HCT116 (cell line): ENCODE data around the gene FKBP15. TPM values are rescaled to one million over a fixed set of nuclear protein-coding genes. Genes with fewer than 3 reads are reported as not detected.

Experiments used
- ATAC-seq: fragments of 200-7000 bp; cut with Tn5 transposase; 2 replicates; pipeline ENCODE4 v1.9.1; 2020; ENCODE audit warnings: mild to moderate bottlenecking, moderate library complexity
- BruUV-seq: library from RNA; stranded (reverse); fragments of 400-500 nt; replicated peaks from 2 replicates; lab custom pipeline; 2021; lab: Mats Ljungman, UMichigan
- CTCF ChIA-PET: fragments of 300-600 bp; sonication (Branson Sonifier 250); formaldehyde crosslinking; loops from one replicate; lab custom pipeline; 2021; ENCODE audit warnings: antibody characterized with exemption; lab: Charles Lee
- POLR2A ChIA-PET: fragments of 300-600, 350-600 bp; sonication (Branson Sonifier 250); formaldehyde crosslinking; loops from one replicate; lab custom pipeline; 2021; ENCODE audit warnings: antibody characterized with exemption; lab: Charles Lee
- RAD21 ChIA-PET, 2 experiments: fragments of 300-600 bp; sonication (Branson Sonifier 250); formaldehyde crosslinking; loops; one replicate each; lab custom pipeline; 2023; ENCODE audit warnings: low total read pairs in 2 of 2; ENCODE audit not compliant: uncharacterized antibody in 2 of 2, unreplicated experiment in 2 of 2, low non-redundant PET in 1 of 2; lab: Charles Lee
- DNase-seq: peaks from one replicate; pipeline ENCODE4 v3.0.0-alpha.2; 2010; ENCODE audit warnings: low read depth, low spot score
- H2AFZ ChIP-seq: fragments of 200-600 bp; shearing (Covaris generic), sonication (generic); 2 replicates; pipeline ENCODE4 v1.6.1; 2017; ENCODE audit warnings: low read depth, mixed run types, mixed read lengths, antibody characterized with exemption, low read length; ENCODE audit not compliant: poor library complexity, severe bottlenecking
- H3K27ac ChIP-seq: 2 replicates; pipeline ENCODE4 v1.5.1; 2012; ENCODE audit warnings: low read depth, low read length
- H3K27me3 ChIP-seq: fragments of 200-600 bp; sonication (generic); 2 replicates; pipeline ENCODE4 v1.6.1; 2016; ENCODE audit warnings: mixed run types, low read length, mixed read lengths; ENCODE audit not compliant: insufficient read depth
- H3K36me3 ChIP-seq, 2 experiments: fragments of 200-500 bp in 1 of 2; fragments of 200-600 bp in 1 of 2; sonication (Bioruptor generic) in 1 of 2; sonication (generic) in 1 of 2; 2 replicates each; pipeline versions ENCODE4 v1.5.1 to v1.6.1; 2014 to 2016; ENCODE audit warnings: low read length in 2 of 2, inconsistent platforms in 1 of 2, mixed read lengths in 1 of 2, mixed run types in 1 of 2; ENCODE audit not compliant: insufficient read depth in 2 of 2, control insufficient read depth in 1 of 2
- H3K4me1 ChIP-seq, 2 experiments: fragments of 200-600 bp in 1 of 2; sonication (generic) in 1 of 2; 2 replicates each; pipeline versions ENCODE4 v1.5.1 to v1.6.1; 2012 to 2017; ENCODE audit warnings: low read length in 2 of 2, inconsistent platforms in 1 of 2, mild to moderate bottlenecking in 1 of 2, mixed read lengths in 1 of 2, mixed run types in 1 of 2, moderate library complexity in 1 of 2; ENCODE audit not compliant: insufficient read depth in 2 of 2, control insufficient read depth in 1 of 2
- H3K4me2 ChIP-seq: fragments of 200-600 bp; sonication (generic); 2 replicates; pipeline ENCODE4 v1.6.1; 2017; ENCODE audit warnings: mixed run types, low read length, mixed read lengths
- H3K4me3 ChIP-seq, 2 experiments: fragments of 200-600 bp in 1 of 2; sonication (generic) in 1 of 2; replicated peaks in 1 of 2; 2 replicates each; pipeline ENCODE4 v1.5.1; 2011 to 2016; ENCODE audit warnings: low read length in 2 of 2, control low read depth in 1 of 2, low read depth in 1 of 2, mild to moderate bottlenecking in 1 of 2, mixed read lengths in 1 of 2, mixed run types in 1 of 2
- H3K79me2 ChIP-seq: fragments of 200-600 bp; sonication (generic); 2 replicates; pipeline ENCODE4 v1.6.1; 2017; ENCODE audit warnings: mild to moderate bottlenecking, mixed run types, low read length, moderate library complexity, mixed read lengths; ENCODE audit not compliant: insufficient read depth
- H3K9ac ChIP-seq: fragments of 200-600 bp; sonication (generic); 2 replicates; pipeline ENCODE4 v1.6.1; 2016; ENCODE audit warnings: low read length, mixed read lengths
- H3K9me2 ChIP-seq: fragments of 200-600 bp; sonication (generic), shearing (Covaris generic); 2 replicates; pipeline ENCODE4 v1.6.1; 2017; ENCODE audit warnings: mixed run types, mild to moderate bottlenecking, moderate library complexity; ENCODE audit not compliant: insufficient read depth
- H3K9me3 ChIP-seq, 2 experiments: fragments of 200-500 bp in 1 of 2; fragments of 200-600 bp in 1 of 2; sonication (Bioruptor generic) in 1 of 2; sonication (generic) in 1 of 2; 2 replicates each; pipeline ENCODE4 v1.6.1; 2014 to 2017; ENCODE audit warnings: low read length in 2 of 2, mixed read lengths in 2 of 2, inconsistent platforms in 1 of 2, low read depth in 1 of 2, mild to moderate bottlenecking in 1 of 2, mixed run types in 1 of 2, moderate library complexity in 1 of 2; ENCODE audit not compliant: control insufficient read depth in 1 of 2, insufficient read depth in 1 of 2
- H4K20me1 ChIP-seq: fragments of 200-600 bp; sonication (generic), shearing (Covaris generic); 2 replicates; pipeline ENCODE4 v1.6.1; 2017; ENCODE audit warnings: mixed run types, mild to moderate bottlenecking, moderate library complexity; ENCODE audit not compliant: insufficient read depth
- EGR1 ChIP-seq: IDR thresholded peaks from 2 replicates; pipeline ENCODE4 v1.6.1; 2012; ENCODE audit warnings: low read depth
- EZH2 ChIP-seq: fragments of 200-600 bp; sonication (generic); IDR thresholded peaks from 2 replicates; pipeline ENCODE4 v1.6.1; 2017; ENCODE audit warnings: antibody characterized with exemption, mixed run types
- FOSL1 ChIP-seq: IDR thresholded peaks from 2 replicates; pipeline ENCODE4 v1.6.1; 2012; ENCODE audit warnings: low read depth
- POLR2A ChIP-seq: IDR thresholded peaks from 2 replicates; pipeline ENCODE4 v1.7.0; 2011; ENCODE audit warnings: borderline replicate concordance; ENCODE audit not compliant: insufficient read depth, insufficient read length; ENCODE audit errors: extremely low read depth
- RAD21 ChIP-seq: IDR thresholded peaks from 2 replicates; pipeline ENCODE4 v1.6.1; 2012; ENCODE audit warnings: low read depth, mild to moderate bottlenecking
- REST ChIP-seq: IDR thresholded peaks from 2 replicates; pipeline ENCODE4 v1.6.1; 2012; ENCODE audit warnings: low read depth
- SP1 ChIP-seq: IDR thresholded peaks from 2 replicates; pipeline ENCODE4 v1.6.1; 2012; ENCODE audit warnings: low read depth
- TCF7L2 ChIP-seq: IDR thresholded peaks from 2 replicates; pipeline ENCODE4 v1.7.0; 2011; ENCODE audit warnings: borderline replicate concordance, inconsistent platforms; ENCODE audit not compliant: insufficient read depth, insufficient read length; ENCODE audit errors: extremely low read depth
- YY1 ChIP-seq: IDR thresholded peaks from 2 replicates; pipeline ENCODE4 v1.6.1; 2011; ENCODE audit warnings: low read length, low read depth, moderate library complexity, mild to moderate bottlenecking; ENCODE audit not compliant: insufficient replicate concordance; ENCODE audit errors: extremely low read depth
- ZFX ChIP-seq: fragments of 450-650 bp; IDR thresholded peaks from 2 replicates; pipeline ENCODE4 v1.6.1; 2017
- intact Hi-C: fragments of 100-400 bp; cut with micrococcal nuclease; formaldehyde crosslinking; loops from 2 replicates; pipeline ENCODE4 v1.10.0; 2022
- total RNA-seq: library from RNA; stranded (reverse); gene quantifications from one replicate; pipeline ENCODE4 v1.2.1, GENCODE V29; 2021; ENCODE audit not compliant: unreplicated experiment
- TF ChIP-seq, protein P1 (sequence below): IDR thresholded peaks from 2 replicates; pipeline ENCODE4 v1.6.1; 2012
- TF ChIP-seq, protein P2 (sequence below): IDR thresholded peaks from 2 replicates; pipeline ENCODE4 v1.6.1; 2012

FKBP15 gene
- total RNA-seq, 1 experiment from 2014 or later: 13.8 TPM

DNA sequence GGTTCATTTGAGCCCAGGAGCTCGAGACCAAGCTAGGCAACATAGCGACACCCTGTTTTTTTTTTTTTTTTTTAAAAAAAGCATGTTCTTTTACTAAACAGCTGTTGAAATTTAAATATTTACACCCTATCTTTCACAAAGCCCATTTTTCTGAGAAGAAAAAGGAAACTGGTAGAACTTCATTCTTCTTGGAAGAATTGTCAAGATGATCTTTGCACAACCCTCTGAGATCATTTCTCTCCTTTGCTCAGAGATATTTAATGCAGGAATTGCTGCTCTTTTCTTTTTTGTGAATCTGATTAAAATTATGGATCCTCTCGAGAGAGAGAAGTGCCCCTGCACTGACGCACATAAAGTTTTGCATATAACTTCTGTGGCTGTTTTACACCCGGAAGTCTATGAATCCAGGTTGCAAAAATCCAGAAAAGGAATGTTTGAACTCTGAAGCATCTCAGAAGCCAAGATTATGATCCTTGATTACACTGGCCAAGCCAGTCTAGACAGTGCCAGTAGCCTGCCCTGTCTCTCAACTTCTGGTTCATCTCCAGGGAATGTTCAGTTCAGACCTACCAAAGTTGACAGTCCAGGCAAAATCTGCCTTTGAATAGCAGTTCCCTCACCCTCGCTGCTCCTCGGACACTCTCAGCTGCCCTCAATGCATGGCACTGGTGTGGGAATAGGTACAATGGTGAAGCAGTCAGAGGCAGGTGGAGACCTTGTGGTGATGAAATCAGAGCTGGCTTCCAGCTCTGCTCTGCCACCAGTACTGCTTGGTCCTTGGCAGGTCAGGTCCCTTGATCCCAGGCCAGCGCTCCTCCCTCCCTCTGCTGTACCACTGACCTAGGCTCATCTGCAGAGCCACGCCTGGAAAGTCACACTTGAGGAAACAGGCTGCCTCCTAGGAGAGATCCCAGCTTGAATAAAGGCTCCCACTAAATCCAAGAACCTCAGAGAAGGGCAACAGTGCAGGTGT, 83.6 kb downstream of the FKBP15 start:
- no peak overlapping the region for H3K4me2 ChIP-seq
- H2AFZ ChIP-seq: no peak overlapping the region
- TF ChIP-seq TCF7L2 (no peak), POLR2A (no peak), FOSL1 (no peak), RAD21 (no peak), SP1 (no peak)
- TF ChIP-seq, protein P1, sequence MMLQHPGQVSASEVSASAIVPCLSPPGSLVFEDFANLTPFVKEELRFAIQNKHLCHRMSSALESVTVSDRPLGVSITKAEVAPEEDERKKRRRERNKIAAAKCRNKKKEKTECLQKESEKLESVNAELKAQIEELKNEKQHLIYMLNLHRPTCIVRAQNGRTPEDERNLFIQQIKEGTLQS: no peak
- TF ChIP-seq, protein P2, sequence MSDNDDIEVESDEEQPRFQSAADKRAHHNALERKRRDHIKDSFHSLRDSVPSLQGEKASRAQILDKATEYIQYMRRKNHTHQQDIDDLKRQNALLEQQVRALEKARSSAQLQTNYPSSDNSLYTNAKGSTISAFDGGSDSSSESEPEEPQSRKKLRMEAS: no peak
- DNase-seq (no peak), ATAC-seq (no peak)
- no peak overlapping the region for H3K27ac ChIP-seq
- H3K9ac ChIP-seq: no peak overlapping the region
- H3K9me3 ChIP-seq: no peaks in the 10 kb centered on the region
- BruUV-seq: no TSS peak
- H3K4me3 ChIP-seq: no peak overlapping the region
- RAD21 ChIA-PET: no interaction called here
- H4K20me1 ChIP-seq: no peaks in the 10 kb centered on the region
- no peaks in the 10 kb centered on the region for H3K9me2 ChIP-seq
- CTCF ChIA-PET: no interaction called here
- POLR2A ChIA-PET: no interaction called here
- no peaks in the 10 kb centered on the region for H3K4me1 ChIP-seq
- intact Hi-C loops: no loop called here
- no peaks in the 10 kb centered on the region for H3K79me2 ChIP-seq
- H3K36me3 ChIP-seq: no peaks in the 10 kb centered on the region
- H3K27me3 ChIP-seq: peaks cover 20% of the 10 kb centered on the region; the same call in 1 of the 2 replicates

DNA sequence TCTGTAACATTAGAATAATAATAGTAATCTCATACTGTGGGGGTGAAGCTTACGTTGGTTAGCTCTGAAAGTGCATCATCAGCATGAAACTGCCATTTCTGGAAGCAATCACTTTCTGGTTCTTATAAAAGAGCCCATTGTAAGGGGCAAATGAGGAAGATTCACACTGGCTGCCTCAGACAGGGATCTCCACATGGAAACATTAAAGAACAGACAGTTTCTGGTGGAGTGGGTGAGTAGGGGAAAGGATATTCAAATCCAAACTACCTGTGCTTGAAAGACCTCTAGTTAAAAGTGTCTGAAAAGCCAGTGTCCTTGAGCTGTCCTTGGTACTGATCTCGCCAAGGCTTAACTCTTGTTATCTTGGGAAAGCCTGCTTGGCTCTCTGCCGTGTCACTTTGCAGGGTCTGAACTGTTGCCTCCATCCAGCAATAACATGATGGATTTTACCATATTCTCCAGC, 89.4 kb downstream of the FKBP15 start:
- Histone ChIP-seq H3K9ac (no peak overlapping the region), H3K4me3 (no peak overlapping the region), H4K20me1 (no peaks in the 10 kb centered on the region), H3K79me2 (no peaks in the 10 kb centered on the region), H3K27ac (no peak overlapping the region), H3K9me3 (no peaks in the 10 kb centered on the region), H3K27me3 (peaks cover 23% of the 10 kb centered on the region; the same call in 1 of the 2 replicates), H3K9me2 (no peaks in the 10 kb centered on the region), H2AFZ (no peak overlapping the region), H3K4me1 (no peaks in the 10 kb centered on the region), H3K36me3 (no peaks in the 10 kb centered on the region), H3K4me2 (no peak overlapping the region)
- RAD21 ChIA-PET: no interaction called here
- DNase-seq (no peak), ATAC-seq (no peak)
- TF ChIP-seq, protein P1: no peak
- no peak for TF ChIP-seq POLR2A
- no peak for TF ChIP-seq EZH2
- TF ChIP-seq ZFX: no peak
- no peak for TF ChIP-seq YY1
- peak; percentile 82 for TF ChIP-seq REST
- no peak for TF ChIP-seq TCF7L2
- TF ChIP-seq EGR1: no peak
- CTCF ChIA-PET: no interaction called here
- BruUV-seq: no TSS peak
- POLR2A ChIA-PET: no interaction called here
- intact Hi-C loops: no loop called here
